Gastrocnemius medialis (tissue), 4 donors: ENCODE measurements around the gene SGPL1. TPM values are rescaled to one million over a fixed set of nuclear protein-coding genes. Genes with fewer than 3 reads are reported as not detected.

ENCODE experiments used
- ATAC-seq, 2 donors: fragments of 150-250 bp; one replicate each; pipeline ENCODE4 v1.9.1; 2016
- DNase-seq, 2 donors: peaks; one replicate each; pipeline ENCODE4 v3.0.0-alpha.2; 2019
- H3K27ac ChIP-seq, 4 donors: fragments of 200-600 bp; sonication (generic); 1 replicate in 1 of 4; 2 replicates in 3 of 4; pipeline ENCODE4 v1.5.1; 2016 to 2018; ENCODE audit warnings: mild to moderate bottlenecking in 2 of 4, moderate library complexity in 1 of 4
- H3K27me3 ChIP-seq, 3 donors: fragments of 200-600 bp; sonication (generic) in 2 of 3; 1 replicate in 1 of 3; 2 replicates in 2 of 3; pipeline versions ENCODE4 v1.5.1 to v1.6.0; 2016 to 2019; ENCODE audit warnings: mild to moderate bottlenecking in 1 of 3, moderate library complexity in 1 of 3
- H3K36me3 ChIP-seq, 2 donors: fragments of 200-600 bp; sonication (generic) in 1 of 2; one replicate each; pipeline ENCODE4 v1.5.1; 2017 to 2018
- H3K4me1 ChIP-seq, 2 donors: fragments of 200-600 bp; sonication (generic) in 1 of 2; one replicate each; pipeline ENCODE4 v1.5.1; 2016 to 2017; ENCODE audit warnings: mild to moderate bottlenecking in 2 of 2
- H3K4me3 ChIP-seq, 4 donors: fragments of 200-600 bp; sonication (generic) in 3 of 4; 1 replicate in 1 of 4; 2 replicates in 3 of 4; pipeline ENCODE4 v1.5.1; 2016 to 2019; ENCODE audit warnings: mild to moderate bottlenecking in 2 of 4
- H3K9me3 ChIP-seq, 3 donors: fragments of 200-600 bp; sonication (generic) in 2 of 3; 1 replicate in 1 of 3; 2 replicates in 2 of 3; pipeline ENCODE4 v1.5.1; 2016 to 2019
- CTCF ChIP-seq, 5 experiments: fragments of 450-650 bp in 3 of 5; fragments of 200-600 bp in 2 of 5; sonication (generic) in 2 of 5; IDR thresholded peaks in 4 of 5; conservative IDR thresholded peaks in 1 of 5; 1 replicate in 4 of 5; 2 replicates in 1 of 5; pipeline ENCODE4 v1.5.1; 2016 to 2019; ENCODE audit warnings: antibody characterized with exemption in 5 of 5, mild to moderate bottlenecking in 3 of 5, moderate library complexity in 3 of 5
- POLR2A ChIP-seq, 2 donors: fragments of 450-650 bp; IDR thresholded peaks; one replicate each; pipeline ENCODE4 v1.6.1; 2017; ENCODE audit warnings: antibody characterized with exemption in 2 of 2, mild to moderate bottlenecking in 2 of 2, moderate library complexity in 2 of 2
- in situ Hi-C, 4 donors: fragments of 200-750 bp; cut with MboI; loops; one replicate each; pipeline versions ENCODE4 v1.15.0 to v1.8.0; 2017; ENCODE audit warnings: low sequenced_read_pairs in 4 of 4
- intact Hi-C: fragments of 100-400 bp; cut with DNase I; formaldehyde crosslinking; loops from one replicate; pipeline ENCODE4 v1.15.1; 2023; ENCODE audit warnings: low total_unique reads
- total RNA-seq, 4 donors: library from RNA; depleted of rRNA; stranded (reverse); fragments of >200 nt; gene quantifications; one replicate each; pipeline versions ENCODE4 v1.1.0 to v1.2.3, GENCODE V29; 2016

SGPL1 gene
- total RNA-seq, 4 donors from 2014 or later, result 6.5 to 17.1 (median 11.3) TPM

- Histone ChIP-seq H3K27me3 (no peaks in the 10 kb centered on the region), H3K36me3 (no peaks in the 10 kb centered on the region), H3K4me3 (no peak overlapping the region), H3K4me1 (peaks cover 17 to 23% of the 10 kb centered on the region in 2 donors), H3K9me3 (no peaks in the 10 kb centered on the region), H3K27ac (no peak overlapping the region)
- in situ Hi-C loops (no loop called here), intact Hi-C loops (no loop called here)
- ATAC-seq (no peak), DNase-seq (no peak)
- TF ChIP-seq POLR2A (IDR thresholded peaks at IDR 0.05) (no peak), CTCF (IDR thresholded peaks at IDR 0.05 in 4 of 5, conservative IDR thresholded peaks at IDR 0.05 in 1 of 5) (no peak)
Measured at GRCh38 chr10:70892631-70893030, 76.9 kb downstream of the SGPL1 start.

- in situ Hi-C loops (no loop called here), intact Hi-C loops (no loop called here)
- no peak overlapping the region for H3K4me3 ChIP-seq
- no peak for ATAC-seq
- no peak overlapping the region for H3K27ac ChIP-seq
- peaks cover 17 to 22% of the 10 kb centered on the region in 2 donors for H3K4me1 ChIP-seq
- no peak for DNase-seq
- H3K27me3 ChIP-seq, result no peaks in the 10 kb centered on the region
- no peaks in the 10 kb centered on the region for H3K9me3 ChIP-seq
- TF ChIP-seq POLR2A (IDR thresholded peaks at IDR 0.05) (no peak), CTCF (IDR thresholded peaks at IDR 0.05 in 4 of 5, conservative IDR thresholded peaks at IDR 0.05 in 1 of 5) (no peak)
- H3K36me3 ChIP-seq, result no peaks in the 10 kb centered on the region
Measured at GRCh38 chr10:70893227-70894006, 77.7 kb downstream of the SGPL1 start.

GRCh38 chr10:70894416-70894815 is 78.7 kb downstream of the SGPL1 start:
- H3K4me3 ChIP-seq, result no peak overlapping the region
- intact Hi-C loops (no loop called here), in situ Hi-C loops (no loop called here)
- peaks cover 10 to 17% of the 10 kb centered on the region in 2 donors for H3K4me1 ChIP-seq
- DNase-seq (no peak), ATAC-seq (no peak)
- no peaks in the 10 kb centered on the region for H3K27me3 ChIP-seq
- H3K36me3 ChIP-seq, result no peaks in the 10 kb centered on the region
- H3K27ac ChIP-seq, result no peak overlapping the region
- no peak for TF ChIP-seq CTCF (IDR thresholded peaks at IDR 0.05 in 4 of 5, conservative IDR thresholded peaks at IDR 0.05 in 1 of 5)
- no peaks in the 10 kb centered on the region for H3K9me3 ChIP-seq

- DNase-seq (no peak), ATAC-seq (no peak)
- Histone ChIP-seq H3K27me3 (no peaks in the 10 kb centered on the region), H3K9me3 (no peaks in the 10 kb centered on the region), H3K36me3 (no peaks in the 10 kb centered on the region), H3K4me3 (no peak overlapping the region), H3K27ac (no peak overlapping the region), H3K4me1 (no peaks in the 10 kb centered on the region)
- intact Hi-C loops, result no loop called here
- in situ Hi-C loops, result no loop called here
- no peak for TF ChIP-seq POLR2A (IDR thresholded peaks at IDR 0.05)
- TF ChIP-seq CTCF (IDR thresholded peaks at IDR 0.05 in 4 of 5, conservative IDR thresholded peaks at IDR 0.05 in 1 of 5), result no peak
Measured at GRCh38 chr10:70896551-70896950, 80.8 kb downstream of the SGPL1 start.

- Histone ChIP-seq H3K4me1 (no peaks in the 10 kb centered on the region), H3K9me3 (no peaks in the 10 kb centered on the region), H3K27me3 (no peaks in the 10 kb centered on the region), H3K27ac (no peak overlapping the region), H3K36me3 (no peaks in the 10 kb centered on the region), H3K4me3 (no peak overlapping the region)
- intact Hi-C loops (no loop called here), in situ Hi-C loops (no loop called here)
- DNase-seq (no peak), ATAC-seq (no peak)
- TF ChIP-seq CTCF (IDR thresholded peaks at IDR 0.05 in 4 of 5, conservative IDR thresholded peaks at IDR 0.05 in 1 of 5) (no peak), POLR2A (IDR thresholded peaks at IDR 0.05) (no peak)
Measured at GRCh38 chr10:70898687-70899086, 82.9 kb downstream of the SGPL1 start.
